Activated B cell treated with CpG ODN at 0.5 μM for 24 hours (primary cell): ENCODE measurements around the gene SHPK. TPM values are rescaled to one million over a fixed set of nuclear protein-coding genes. Genes with fewer than 3 reads are reported as not detected.

Experiments used
- ATAC-seq: fragments of 200-7000 bp; cut with Tn5 transposase; one replicate; pipeline ENCODE4 v1.10.0; 2021; ENCODE audit warnings: low read depth, mild to moderate bottlenecking, moderate library complexity
- CTCF ChIA-PET: fragments of 350-600 bp; sonication (Branson Sonifier 250); formaldehyde crosslinking; loops from one replicate; lab custom pipeline; 2021; ENCODE audit warnings: antibody characterized with exemption; lab: Charles Lee
- POLR2A ChIA-PET: fragments of 350-600 bp; sonication (Branson Sonifier 250); formaldehyde crosslinking; loops from one replicate; lab custom pipeline; 2021; ENCODE audit warnings: antibody characterized with exemption; lab: Charles Lee
- DNase-seq: peaks from one replicate; pipeline ENCODE4 v3.0.0; 2022
- H3K27ac Mint-ChIP-seq: one replicate; pipeline ENCODE4 v1.8.0; 2020; ENCODE audit warnings: mixed read lengths
- H3K27me3 Mint-ChIP-seq: one replicate; pipeline ENCODE4 v1.8.0; 2021; ENCODE audit warnings: mixed read lengths
- H3K36me3 Mint-ChIP-seq: one replicate; pipeline ENCODE4 v1.8.0; 2021; ENCODE audit warnings: low read depth, mixed read lengths
- H3K4me1 Mint-ChIP-seq: one replicate; pipeline ENCODE4 v1.8.0; 2021; ENCODE audit warnings: mixed read lengths
- H3K4me3 Mint-ChIP-seq: one replicate; pipeline ENCODE4 v1.8.0; 2020; ENCODE audit warnings: mild to moderate bottlenecking, mixed read lengths
- H3K9me3 Mint-ChIP-seq: one replicate; pipeline ENCODE4 v1.8.0; 2020; ENCODE audit warnings: mixed read lengths
- CTCF ChIP-seq: fragments of 200-600 bp; IDR thresholded peaks from one replicate; pipeline ENCODE4 v1.8.0; 2022; ENCODE audit warnings: antibody characterized with exemption, mild to moderate bottlenecking
- intact Hi-C: fragments of 100-400 bp; cut with micrococcal nuclease; formaldehyde crosslinking; loops from one replicate; pipeline ENCODE4 v1.15.1; 2024
- total RNA-seq: library from RNA; stranded (reverse); gene quantifications from 2 replicates; pipeline ENCODE4 v1.2.3, GENCODE V29; 2022

SHPK gene
- total RNA-seq, 1 donor from 2014 or later = 9.5 TPM

- ChIA-PET POLR2A (interaction anchor here (0.5 kb wide), 1 partner anchor 50 kb away, joined by 4 read pairs; no protein-coding TSS in a partner anchor), CTCF (no interaction called here)
- Mint-ChIP-seq H3K36me3 (peaks cover 18% of the 10 kb centered on the region), H3K4me1 (peaks cover 36% of the 10 kb centered on the region), H3K9me3 (no peaks in the 10 kb centered on the region), H3K27me3 (no peaks in the 10 kb centered on the region), H3K4me3 (no peak overlapping the region), H3K27ac (no peak overlapping the region)
- no peak for TF ChIP-seq CTCF
- intact Hi-C loops = no loop called here
- DNase-seq (no peak), ATAC-seq (no peak)
Measured at GRCh38 chr17:3641717-3642486, 5.9 kb upstream of the SHPK start.

- POLR2A ChIA-PET = interaction anchor here (0.5 kb wide), 1 partner anchor 51 kb away, joined by 4 read pairs; no protein-coding TSS in a partner anchor
- H3K27ac Mint-ChIP-seq = no peak overlapping the region
- CTCF ChIA-PET = no interaction called here
Measured at GRCh38 chr17:3641014-3641413, 5.0 kb upstream of the SHPK start.

GRCh38 chr17:3639981-3640596 is 4.0 kb upstream of the SHPK start:
- Mint-ChIP-seq H3K9me3 (no peaks in the 10 kb centered on the region), H3K4me3 (no peak overlapping the region), H3K27ac (peak overlapping the region; percentile 41), H3K36me3 (peaks cover 21% of the 10 kb centered on the region), H3K27me3 (no peaks in the 10 kb centered on the region), H3K4me1 (peaks cover 25% of the 10 kb centered on the region)
- DNase-seq (no peak), ATAC-seq (no peak)
- intact Hi-C loops = loop anchor here (5.0 to 10.0 kb wide), 4 partner anchors 52 to 1847 kb away; partner anchors contain the start of genes DERL2 and MIS12
- TF ChIP-seq CTCF = no peak
- ChIA-PET POLR2A (interaction anchor here (0.6 kb wide), 1 partner anchor 44 kb away, joined by 4 read pairs; no protein-coding TSS in a partner anchor), CTCF (no interaction called here)

More at GRCh38 chr17:3641014-3641413, 5.0 kb upstream of the SHPK start:
- TF ChIP-seq CTCF = no peak
- no peak for ATAC-seq
- Mint-ChIP-seq H3K4me3 (no peak overlapping the region), H3K36me3 (peaks cover 21% of the 10 kb centered on the region), H3K27me3 (no peaks in the 10 kb centered on the region), H3K9me3 (no peaks in the 10 kb centered on the region), H3K4me1 (peaks cover 30% of the 10 kb centered on the region)
- no peak for DNase-seq
- intact Hi-C loops = no loop called here

- ChIA-PET POLR2A (interaction anchor here (0.6 to 2.9 kb wide), 11 partner anchors 8 to 507 kb away, joined by 3 to 22 read pairs (median 8); partner anchors contain the start of genes CYB5D2, EMC6, NCBP3 and P2RX5), CTCF (interaction anchor here (0.8 to 2.2 kb wide), 4 partner anchors 35 to 624 kb away, joined by 3 to 9 read pairs (median 3); no protein-coding TSS in a partner anchor)
- Mint-ChIP-seq H3K36me3 (peaks cover 20% of the 10 kb centered on the region), H3K9me3 (no peaks in the 10 kb centered on the region), H3K27me3 (no peaks in the 10 kb centered on the region), H3K4me1 (peaks cover 26% of the 10 kb centered on the region), H3K27ac (no peak overlapping the region), H3K4me3 (peak overlapping the region; percentile 98)
- ATAC-seq = no peak
- no peak for TF ChIP-seq CTCF
- DNase-seq = no peak
- intact Hi-C loops = loop anchor here (1.0 to 10.0 kb wide), 10 partner anchors 9 to 1850 kb away; partner anchors contain the start of genes CYB5D2, DERL2, EMC6 and METTL16
Measured at GRCh38 chr17:3636908-3637373, 891 bp upstream of the SHPK start.
